22Rv1 (cell line): ENCODE measurements around the gene TUBGCP3.

ENCODE experiments used
- CTCF ChIP-seq: fragments of 450-650 bp; IDR thresholded peaks from 2 replicates; pipeline ENCODE4 v1.5.1; 2017; ENCODE audit warnings: mild to moderate bottlenecking
- ZFX ChIP-seq: fragments of 450-650 bp; IDR thresholded peaks from 2 replicates; pipeline ENCODE4 v1.6.1; 2017; ENCODE audit warnings: antibody characterized with exemption, borderline replicate concordance

- TF ChIP-seq CTCF (no peak), ZFX (no peak)
Observed at GRCh38 chr13:112567161-112567862, 20.6 kb downstream of the TUBGCP3 start.
